Activated CD4-positive, CD25-positive, alpha-beta regulatory T cell treated with anti-CD3 and anti-CD28 coated beads, Interleukin-2, amount 50 U/mL, for 72 hours (primary cell): Measurements from ENCODE around the gene WDR43.

ENCODE experiments used
- DNase-seq: peaks from one replicate; pipeline ENCODE4 v3.0.0; 2021

The WDR43 gene

DNA sequence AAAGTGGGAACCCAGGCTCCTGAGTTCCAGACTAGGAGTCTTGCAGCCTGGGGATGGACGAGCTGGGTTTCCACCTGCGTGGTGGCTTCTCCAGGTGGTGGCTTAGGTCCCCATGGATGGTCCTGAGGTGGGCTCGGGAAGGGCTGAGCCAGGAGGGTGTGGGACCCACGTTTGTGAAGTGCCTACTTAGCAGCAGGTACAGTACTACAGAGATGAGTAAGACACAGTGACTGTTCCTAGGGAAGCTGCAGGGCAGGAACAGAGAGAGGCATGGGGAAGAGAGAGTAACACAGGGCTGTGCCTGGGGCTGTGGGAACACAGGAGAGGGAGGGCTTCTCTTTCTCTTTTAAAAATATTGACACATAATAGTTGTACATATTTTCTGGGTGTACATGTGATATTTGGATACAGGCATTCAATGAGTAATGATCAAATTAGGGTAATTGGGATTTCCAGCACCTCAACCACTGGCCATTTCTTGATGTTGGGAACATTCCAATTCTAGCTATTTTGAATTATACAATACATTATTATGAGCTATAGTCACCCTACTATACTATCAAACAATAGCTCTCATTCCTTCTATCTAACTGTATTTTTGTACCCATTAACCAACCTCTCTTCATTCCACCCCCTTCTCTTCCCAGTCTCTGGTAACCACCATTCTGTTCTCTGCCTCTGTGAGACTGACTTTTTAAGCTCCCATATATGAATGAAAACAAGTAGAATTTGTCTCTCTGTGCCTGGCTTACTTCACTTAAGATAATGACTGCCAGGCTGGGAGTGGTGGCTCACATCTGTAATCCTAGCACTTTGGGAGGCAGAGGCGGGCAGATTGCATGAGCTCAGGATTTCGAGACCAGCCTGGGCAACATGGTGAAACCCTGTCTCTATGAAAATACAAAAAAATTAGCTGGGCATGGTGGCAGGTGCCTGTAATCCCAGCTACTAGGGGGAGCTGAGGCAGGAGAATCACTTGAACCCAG is 101.6 kb downstream of the WDR43 start:
- no peak for DNase-seq

DNA sequence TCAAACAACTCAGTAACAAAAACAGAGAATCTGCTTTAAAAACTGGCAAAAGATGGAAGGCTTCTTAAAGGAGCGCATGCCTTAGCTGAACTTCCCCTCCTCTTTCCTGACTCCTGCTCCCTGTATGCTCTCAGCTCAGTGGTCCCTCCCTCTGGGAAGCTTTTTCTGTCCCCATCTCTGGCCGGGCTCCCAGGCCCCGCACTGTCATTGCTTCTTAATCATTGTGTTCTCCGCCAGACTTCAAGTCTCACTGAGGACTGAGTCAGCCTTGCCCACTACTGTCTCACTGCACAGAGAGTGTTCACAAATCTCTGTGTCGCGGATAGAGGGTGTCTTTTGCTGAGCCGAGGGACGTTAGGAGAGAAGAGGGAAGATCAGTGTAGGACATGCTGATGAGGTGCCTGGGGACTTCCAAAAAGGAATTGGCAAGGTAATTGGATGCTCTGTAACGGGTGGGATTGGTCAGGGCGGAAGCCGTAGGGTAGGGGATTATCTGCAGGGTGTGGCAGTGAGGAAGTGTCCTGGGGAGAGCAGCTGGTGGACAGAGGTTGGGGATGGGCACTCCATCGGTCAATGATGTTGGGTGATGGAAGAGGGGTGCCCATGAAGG is 102.9 kb downstream of the WDR43 start:
- DNase-seq: no peak
